ENCODE results near the gene TIAM2.

GRCh38 chr6:155066361-155066760 lies 71.2 kb downstream of the TIAM2 start:
- TF ChIP-seq CTCF (IDR thresholded peaks at IDR 0.05; ENCODE audit: extremely low read depth in 1 of 2, insufficient read depth in 1 of 2, low read depth in 1 of 2, low read length in 2 of 2) = no peak
- TF ChIP-seq EZH2 (IDR thresholded peaks at IDR 0.05; ENCODE audit: borderline replicate concordance, low read depth, low read length, severe bottlenecking) = no peak
- no peak for TF ChIP-seq POLR2A (IDR thresholded peaks at IDR 0.05; ENCODE audit: low read depth, low read length)
- TF ChIP-seq POLR2AphosphoS5 (IDR thresholded peaks at IDR 0.05; ENCODE audit: insufficient read depth, low read depth, low read length) = no peak

Data from endothelial cell of umbilical vein (primary cell).